T-helper 2 cell treated with Interferon-gamma antibody and Interleukin-4, amounts not matched to agents 100 ng/mL and 5 ng/mL, for 36 hours (primary cell): ENCODE results near the gene CYP19A1. TPM values are rescaled to one million over a fixed set of nuclear protein-coding genes. Genes with fewer than 3 reads are reported as not detected.
"Not testable (repeated sequence)": the region's sequence is repeated elsewhere in the genome, so short reads cannot be mapped to it uniquely, and the experiment has no call there.

Experiments used
- intact Hi-C: fragments of 100-400 bp; cut with micrococcal nuclease; formaldehyde crosslinking; loops from one replicate; pipeline ENCODE4 v1.15.1; 2023
- total RNA-seq: library from RNA; stranded (reverse); gene quantifications from 2 replicates; pipeline ENCODE4 v1.2.3, GENCODE V29; 2022

The CYP19A1 gene
- total RNA-seq, 1 donor from 2014 or later: 0.75 TPM

DNA sequence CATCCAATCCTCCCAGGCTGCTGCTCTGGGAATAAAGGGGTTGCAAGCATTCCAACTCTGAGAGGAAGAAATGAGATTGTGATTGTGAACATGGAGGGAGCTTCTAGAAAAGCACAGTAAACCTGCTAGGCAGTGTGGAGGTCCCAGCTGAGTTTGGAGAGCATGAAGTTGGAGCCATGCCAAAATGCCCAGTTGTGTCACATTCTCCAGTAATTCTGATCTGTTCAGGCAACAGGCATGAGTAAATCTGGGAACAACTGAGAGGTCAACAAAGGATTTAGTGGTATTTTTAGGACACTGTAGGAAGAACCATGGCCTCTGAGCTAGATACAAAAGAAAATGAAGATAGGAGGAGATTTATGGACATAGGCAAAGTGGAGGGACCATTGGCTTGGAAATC, 74.7 kb downstream of the CYP19A1 start:
- intact Hi-C loops: no loop called here

DNA sequence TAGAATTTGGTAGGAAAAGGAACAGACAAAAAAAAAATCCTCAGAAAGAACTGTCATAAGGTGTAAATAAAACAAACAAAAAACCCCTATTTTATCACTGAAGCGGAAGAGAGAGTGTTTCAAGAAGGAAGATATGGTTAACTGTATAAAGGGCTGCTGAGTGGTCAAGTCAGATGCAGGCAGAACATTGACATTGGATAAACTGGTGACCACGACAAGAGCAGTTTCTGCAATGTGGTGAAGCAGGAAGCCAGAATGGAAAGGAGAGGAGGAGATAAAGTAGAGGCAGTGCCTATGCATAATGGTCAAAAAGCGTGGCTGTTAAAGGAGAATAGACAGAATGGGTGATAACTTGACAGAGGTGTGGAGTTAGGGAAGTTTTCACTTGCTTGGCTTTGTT, 75.3 kb downstream of the CYP19A1 start:
- intact Hi-C loops: no loop called here

DNA sequence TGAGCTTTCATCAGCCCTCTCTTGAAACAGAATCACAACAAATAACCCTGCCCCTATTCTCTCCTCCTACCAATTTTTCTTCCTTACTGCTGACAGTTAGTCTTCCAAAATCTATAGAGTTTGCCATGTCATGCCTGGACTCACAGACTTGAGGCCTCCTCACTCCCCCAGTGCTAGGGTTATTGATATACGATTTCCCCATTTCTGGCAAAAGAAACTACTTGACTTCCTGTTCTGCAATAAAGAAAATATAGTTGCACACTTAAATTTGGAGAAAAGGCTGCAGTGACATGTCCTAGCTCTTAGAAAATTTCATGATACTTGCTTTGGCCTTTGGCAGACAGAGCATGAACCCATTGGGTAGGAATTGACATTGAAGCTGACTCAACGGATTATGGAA, 75.9 kb downstream of the CYP19A1 start:
- intact Hi-C loops: no loop called here

DNA sequence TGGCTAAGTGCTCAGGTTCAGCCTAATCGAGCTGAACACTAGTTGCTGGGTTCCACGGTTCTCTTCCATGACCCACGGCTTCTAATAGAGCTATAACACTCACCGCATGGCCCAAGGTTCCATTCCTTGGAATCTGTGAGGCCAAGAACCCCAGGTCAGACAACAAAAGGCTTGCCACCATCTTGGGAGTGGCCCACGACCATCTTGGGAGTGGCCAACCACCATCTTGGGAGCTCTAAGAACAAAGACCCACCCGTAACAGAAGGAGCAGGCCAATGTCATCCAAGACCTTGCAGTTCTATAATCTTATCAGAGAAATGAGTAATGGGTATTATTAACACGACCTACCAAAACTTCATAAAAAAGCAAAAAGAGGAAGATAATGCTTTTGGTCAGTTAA, 77.3 kb downstream of the CYP19A1 start:
- intact Hi-C loops: not testable (repeated sequence)

DNA sequence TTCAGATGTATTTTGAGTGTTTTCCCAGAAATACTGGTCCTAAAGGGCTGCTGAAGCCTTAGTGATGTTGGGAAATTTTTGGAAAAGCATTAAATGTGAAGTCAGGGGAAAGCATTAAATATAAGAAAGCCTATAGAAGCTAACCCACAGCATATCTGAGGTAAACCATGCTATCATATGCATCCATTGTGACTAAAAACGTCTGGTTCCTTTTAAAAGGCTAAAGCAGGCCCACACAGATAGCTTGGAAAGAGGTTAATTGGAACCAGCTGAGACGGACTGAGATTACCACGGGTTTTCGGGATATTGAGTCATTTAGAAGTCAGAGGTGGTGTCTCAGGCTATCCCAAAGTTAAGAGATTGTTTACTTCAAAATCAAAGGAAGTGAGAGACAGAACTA, 78.2 kb downstream of the CYP19A1 start:
- intact Hi-C loops: no loop called here

DNA sequence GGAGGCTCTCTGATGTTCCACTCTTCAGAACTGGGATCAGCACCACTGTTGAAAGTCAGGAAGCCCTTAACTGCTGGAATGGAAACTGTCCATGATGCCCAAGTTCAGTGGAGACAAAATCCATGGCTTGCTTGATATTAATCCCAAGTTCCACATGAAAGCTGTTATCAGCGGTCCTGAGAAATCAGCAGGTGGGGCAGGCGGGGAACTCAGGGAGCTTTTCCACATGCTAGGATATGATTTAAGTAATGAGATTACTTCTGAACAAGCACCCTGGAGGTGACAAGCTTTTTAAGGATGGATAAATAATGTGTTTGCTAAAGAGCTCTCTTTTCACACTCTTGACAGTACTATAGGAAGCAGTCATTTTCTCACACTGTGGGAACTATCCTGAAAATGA, 82.9 kb downstream of the CYP19A1 start:
- intact Hi-C loops: no loop called here

DNA sequence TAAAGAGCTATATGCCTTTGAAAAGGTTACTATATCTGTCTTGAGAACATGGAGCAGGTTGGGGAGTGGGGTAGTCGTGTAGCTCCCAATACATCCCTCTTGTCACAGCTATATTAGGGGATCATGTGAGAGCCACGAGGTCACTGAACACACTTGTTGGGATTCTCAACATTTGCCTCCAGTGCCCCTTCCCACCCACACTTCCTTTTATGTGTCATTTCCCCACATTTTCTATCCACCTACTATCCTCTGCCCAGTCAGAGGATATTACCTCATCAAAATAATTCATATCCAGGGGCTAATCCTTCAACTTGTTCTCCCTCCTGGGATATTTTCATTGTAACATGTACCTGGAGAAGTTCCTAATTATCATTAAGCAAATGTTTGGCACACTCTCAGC, 85.0 kb downstream of the CYP19A1 start:
- intact Hi-C loops: no loop called here

DNA sequence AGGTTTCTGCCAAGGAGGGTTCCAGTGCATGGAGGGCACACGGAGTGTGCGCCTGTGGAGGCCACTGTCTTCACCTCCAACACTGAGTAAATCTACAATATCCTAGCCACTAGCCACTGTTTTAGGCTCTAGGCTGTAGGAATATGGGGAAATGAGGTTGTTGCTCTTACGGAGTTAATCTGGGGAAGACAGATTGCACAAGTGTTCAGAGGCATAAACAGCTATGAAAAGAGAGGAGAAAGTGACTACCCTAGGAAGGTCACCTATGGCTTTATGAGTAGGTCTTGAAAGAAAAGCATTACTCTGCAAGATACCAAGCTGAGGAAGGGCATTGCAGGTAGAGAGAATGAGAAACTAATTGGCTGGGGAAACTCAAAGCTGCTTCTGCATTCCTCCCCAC, 85.7 kb downstream of the CYP19A1 start:
- intact Hi-C loops: no loop called here

DNA sequence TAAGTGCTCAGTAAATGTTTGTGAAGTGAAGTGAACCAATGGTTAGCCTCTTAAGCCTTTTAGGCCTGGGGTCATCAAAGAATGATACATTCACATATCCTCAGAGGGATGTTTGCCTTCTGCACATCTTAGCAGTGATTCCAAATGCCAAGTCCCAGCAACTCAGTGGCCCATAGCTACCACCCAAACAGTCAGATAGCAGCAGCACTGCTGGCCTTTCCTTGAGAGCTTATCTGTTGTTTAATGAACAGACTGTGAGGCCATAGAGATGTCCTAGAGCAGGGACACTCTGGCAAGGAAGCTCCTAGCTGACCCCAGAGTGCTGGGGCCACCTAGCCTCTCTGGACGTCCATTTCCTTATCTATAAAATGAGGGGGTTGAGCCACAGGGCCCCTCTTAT, 86.8 kb downstream of the CYP19A1 start:
- intact Hi-C loops: no loop called here

DNA sequence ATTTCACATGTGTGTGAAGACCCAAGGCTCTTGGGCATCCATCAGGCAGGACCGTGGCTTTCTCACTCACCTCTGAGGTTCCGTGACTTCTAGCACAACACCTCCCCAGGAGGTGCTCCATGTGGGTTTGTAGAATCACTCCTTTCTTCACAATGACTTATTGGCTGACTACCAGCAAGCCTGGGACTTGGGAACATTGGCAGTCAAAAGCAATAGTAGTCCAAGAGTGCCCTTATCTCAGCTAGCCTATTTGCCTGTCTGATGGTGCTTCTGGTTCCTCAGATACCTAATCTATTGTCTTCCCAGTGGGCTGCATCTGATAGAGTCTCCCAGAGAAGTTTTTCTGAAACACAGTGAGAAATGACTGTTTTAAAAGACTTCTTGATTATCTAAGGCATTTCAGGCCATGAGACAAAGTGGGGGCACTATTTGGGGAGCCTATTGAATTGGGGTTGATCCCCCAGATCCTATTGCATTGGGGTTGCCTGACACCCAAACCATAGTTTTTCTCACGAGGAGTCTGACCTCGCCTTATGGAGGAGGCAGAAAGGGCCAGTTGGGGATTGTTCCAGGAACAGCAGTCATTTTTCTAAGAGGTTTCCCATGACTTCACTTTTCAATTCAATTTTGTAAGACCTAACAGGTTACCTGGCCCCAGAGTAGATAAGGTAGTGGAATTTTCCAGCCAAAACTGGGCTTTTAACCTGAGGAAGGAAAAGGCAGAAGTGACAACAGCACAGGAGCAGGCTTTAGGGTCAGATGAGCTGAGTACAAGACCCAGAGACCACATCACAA, 88.0 kb downstream of the CYP19A1 start:
- intact Hi-C loops: no loop called here

DNA sequence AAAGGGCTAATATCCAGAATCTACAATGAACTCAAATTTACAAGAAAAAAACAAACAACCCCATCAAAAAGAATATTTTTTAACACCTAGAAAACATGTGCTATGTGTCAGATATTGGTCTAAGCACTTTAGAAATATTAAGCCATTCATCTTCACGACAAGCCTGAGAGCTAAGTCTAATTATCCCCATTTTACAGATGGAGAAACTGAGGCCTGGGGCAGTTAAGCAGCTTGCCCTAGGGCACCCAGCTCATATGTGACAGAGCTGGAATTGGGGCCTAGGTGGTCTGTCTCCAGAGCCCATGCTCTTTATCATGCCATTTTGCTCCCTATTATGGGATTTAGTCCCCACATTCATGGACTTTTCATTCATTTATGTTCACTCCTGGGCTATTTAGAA, 92.8 kb downstream of the CYP19A1 start:
- intact Hi-C loops: no loop called here

DNA sequence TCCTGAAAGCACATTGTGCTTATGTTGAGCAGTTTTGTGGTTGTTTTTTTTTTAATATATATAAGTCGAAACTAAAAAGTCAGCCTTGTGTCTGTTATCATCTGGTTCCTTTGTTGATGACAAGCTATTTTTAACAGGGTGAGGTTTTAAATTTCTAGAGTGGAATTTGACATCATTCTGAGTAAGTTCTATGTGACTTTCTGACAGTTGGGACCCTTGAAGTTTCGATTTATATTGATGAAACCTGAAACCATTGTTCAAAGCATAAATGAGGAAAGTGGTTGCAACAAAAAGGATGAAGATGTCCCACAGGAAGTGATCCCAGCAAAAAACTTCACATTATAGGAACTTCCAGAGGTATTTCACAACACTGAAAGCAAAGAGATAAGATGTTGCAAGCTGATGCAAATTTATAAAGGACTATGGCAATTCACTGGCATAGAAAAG, 94.0 kb downstream of the CYP19A1 start:
- intact Hi-C loops: no loop called here

DNA sequence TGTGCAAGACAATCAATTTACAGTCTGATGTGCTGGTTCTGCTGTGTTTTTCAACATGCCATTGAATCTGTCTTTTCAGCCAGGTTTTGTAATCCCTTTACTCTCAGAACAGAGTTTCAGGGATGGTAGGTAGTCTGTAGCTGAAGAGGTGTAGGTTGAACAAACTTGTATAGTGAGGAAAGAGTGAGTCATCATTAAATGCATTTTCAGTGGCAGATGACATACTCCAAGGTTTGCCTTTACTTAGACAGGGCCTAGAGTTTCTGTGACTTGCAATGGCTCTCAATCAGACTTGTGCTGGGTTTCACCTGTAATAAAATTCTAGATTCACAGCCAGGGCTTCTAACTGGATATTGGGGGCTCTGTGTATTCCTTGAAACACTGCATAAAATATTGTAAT, 94.6 kb downstream of the CYP19A1 start:
- intact Hi-C loops: no loop called here

DNA sequence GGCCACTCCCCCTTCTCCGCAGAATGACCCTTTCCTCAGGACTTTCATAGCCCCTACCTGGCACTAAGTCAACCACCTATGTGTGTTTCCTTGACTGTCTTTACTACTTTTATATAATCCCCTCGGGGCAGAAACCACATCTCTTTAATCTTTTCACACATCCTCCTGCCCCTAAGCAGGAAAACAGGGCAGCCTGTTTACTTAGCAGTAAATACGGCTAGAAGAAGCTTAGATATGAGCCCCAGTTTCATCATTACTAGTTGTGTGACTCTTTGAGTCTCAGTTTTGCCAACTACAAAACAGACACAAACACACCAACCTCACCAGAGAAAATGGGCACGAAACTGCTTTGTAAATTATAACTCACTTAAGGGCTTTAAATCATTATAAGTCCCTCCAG, 98.3 kb downstream of the CYP19A1 start:
- intact Hi-C loops: no loop called here

DNA sequence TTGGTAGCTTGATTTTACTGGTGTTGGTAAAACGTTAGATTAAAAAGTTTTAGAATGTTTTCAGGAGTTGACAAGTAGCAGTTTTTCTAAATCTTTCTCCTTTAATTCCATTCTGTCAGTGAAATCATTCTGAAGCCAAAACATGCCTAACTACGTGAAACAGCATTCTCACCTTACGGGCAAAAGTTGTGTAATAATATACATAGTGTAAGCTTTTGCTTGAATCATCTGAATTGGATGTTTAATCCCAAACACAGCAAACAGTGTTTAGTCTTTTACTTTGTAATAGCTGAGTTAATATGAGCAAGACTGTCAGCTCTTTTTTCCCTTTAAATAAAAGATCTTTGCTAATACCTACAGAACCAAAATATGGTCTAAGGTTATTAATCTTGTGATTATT, 100.6 kb downstream of the CYP19A1 start:
- intact Hi-C loops: no loop called here

DNA sequence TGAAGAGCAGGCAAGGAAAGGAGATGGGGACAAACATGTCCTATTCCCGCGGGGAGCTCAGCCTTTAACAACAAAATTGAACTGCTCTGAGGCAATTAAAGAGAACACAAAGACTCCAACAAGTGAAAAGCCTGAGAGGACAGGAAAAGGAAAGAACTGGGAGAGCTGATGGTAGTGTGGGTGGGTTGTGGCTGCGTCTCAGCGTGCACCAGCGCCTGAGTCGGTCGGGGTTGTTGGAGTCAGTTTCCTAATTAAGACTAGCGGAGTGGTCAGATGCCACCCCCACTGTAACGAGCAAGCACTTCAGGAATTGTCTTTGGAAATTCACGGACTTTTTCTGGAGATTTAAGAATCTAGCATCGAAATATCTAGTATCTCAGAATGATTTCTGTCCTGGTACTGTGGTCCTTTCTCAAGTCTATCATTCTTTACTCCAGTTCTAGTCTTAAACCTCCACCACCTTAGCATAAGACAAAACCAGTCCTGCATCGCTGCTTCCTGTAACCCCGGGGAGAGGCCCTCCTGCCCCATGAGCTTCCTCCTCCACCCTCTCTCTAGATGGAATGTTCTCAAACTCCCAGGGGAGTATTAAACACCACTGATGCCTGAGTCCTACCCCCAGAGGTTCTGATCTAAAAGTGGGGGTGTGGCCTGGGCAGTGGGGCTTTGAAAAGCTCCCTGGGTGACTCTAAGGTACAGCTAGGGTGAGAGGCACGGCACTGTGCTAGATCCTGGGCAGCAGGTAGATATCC, 104.0 kb downstream of the CYP19A1 start:
- intact Hi-C loops: loop anchor here (5.0 kb wide), 1 partner anchor 48 kb away; no protein-coding TSS in a partner anchor

DNA sequence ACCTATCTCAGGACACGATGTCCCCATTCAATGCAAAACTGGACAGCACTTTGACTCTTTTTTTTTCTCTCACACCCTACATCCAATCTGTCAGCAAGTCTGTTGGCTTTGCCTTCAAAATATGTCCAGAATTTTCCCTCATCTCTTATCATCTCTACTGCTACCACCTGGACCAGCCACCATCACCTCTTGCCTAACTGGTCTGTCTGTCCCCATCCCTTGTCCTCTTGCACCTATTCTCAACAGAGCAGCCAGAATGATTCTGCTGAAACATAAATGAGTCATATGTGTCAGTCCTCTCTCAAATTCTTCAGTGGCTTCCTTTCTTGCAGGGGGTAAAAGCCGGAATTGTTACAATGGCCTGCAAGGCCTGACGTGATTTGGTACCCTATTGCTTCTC, 105.8 kb downstream of the CYP19A1 start:
- intact Hi-C loops: loop anchor here (5.0 kb wide), 1 partner anchor 50 kb away; no protein-coding TSS in a partner anchor

DNA sequence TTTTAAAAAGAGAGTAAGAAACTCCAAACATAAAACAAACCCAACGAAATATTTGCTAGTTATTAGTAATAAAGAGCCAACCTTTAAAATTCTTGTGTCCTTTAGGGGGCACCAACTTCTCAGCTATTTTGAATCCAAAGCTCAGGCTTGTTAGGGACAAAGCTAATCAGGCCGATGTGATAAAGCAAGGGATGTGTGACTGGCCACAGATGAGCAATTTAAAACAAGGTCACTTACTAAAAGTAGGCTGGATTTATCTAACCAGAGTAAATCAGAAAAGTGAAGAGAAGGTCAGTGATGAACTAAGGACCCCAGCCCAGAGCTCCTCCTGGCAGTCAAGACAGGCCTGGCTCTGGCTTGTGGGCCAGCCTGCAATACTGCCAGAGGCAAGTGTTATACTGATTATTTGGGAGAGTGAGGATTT, 108.5 kb downstream of the CYP19A1 start:
- intact Hi-C loops: loop anchor here (5.0 to 10.0 kb wide), 2 partner anchors 52 to 65 kb away; no protein-coding TSS in a partner anchor

DNA sequence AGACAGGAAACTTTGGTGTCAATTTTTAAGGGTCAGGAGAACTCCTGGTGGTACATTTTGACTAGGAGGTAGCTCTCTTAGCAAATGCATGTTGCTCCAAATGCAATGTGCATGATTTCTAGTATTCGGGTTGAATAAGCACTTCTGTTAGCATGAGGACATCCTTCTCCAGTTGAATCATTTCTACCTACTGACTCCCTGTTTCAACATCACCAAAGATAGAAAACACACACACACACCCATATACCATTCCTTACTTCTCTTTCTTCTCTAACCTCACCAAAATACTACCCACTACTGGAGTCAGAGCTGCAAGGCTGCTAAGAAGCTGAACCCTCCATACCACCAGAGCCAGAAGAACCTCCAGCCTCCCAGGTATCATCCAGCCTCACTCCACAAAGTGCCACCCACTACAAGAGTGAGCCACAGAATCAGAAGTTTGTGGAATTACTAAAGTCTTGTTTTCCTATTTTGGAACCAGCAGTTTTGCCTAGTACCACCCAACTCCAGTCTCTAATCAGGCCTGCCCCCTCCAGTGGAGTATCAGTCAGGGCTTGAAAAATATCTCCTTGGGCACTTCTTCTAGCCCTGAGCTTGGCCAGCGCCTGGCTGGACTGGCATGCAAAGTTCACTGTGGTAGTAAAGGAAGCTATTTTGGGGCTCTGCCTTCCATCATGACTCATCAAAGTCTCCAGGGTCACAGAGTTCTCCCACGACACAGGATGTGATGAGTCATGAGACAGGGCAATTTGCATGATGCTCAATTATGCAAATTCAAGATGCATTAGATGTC, 110.3 kb downstream of the CYP19A1 start:
- intact Hi-C loops: loop anchor here (10.0 kb wide), 1 partner anchor 63 kb away; no protein-coding TSS in a partner anchor

DNA sequence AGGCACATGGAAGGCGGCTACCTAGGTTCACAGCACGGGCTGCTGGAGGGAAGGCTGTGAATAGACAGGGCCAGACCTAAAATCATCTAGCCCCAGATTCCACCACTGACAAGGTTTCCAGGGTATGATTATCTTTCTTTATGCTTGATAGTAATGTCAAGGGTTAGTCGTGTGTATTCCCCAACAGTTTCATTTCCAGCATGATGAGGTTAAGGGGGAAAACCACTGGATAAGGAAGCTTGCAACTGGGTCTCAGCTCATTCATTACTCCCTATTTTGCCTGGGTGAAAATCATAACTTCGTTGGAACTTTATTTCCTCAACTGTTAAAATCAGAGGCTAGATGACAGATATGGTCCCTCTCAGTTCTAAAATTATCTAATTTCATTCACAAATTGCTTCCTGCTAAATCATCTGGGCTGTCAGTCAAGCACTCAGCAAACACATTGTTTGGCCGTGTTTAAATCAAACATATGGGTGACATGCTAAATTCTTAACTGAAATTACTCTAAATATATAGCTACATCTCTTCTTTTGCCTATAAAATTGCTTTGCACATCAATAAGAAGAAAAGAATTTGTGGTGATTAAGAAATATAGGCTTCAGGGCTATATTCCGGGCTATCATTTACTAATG, 111.7 kb downstream of the CYP19A1 start:
- intact Hi-C loops: loop anchor here (10.0 kb wide), 1 partner anchor 62 kb away; no protein-coding TSS in a partner anchor

DNA sequence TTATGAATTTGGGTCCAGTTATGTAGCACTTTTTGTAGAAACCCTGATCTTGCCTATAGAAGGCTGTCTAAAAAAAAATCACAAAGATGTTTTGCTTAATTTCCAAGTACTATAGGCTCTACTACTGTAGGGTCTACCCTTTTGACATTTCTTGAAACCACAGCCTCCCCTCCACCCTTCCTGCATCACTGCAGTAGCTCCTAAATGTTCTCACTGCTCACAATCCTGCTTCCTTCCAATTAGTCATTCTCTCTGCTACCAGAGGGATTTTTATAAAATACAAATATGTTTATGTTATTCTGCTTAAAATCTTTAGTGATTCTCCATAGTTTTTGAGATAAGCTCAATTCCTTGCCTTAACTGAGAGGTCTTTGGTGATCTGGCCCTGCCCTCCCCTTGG, 114.0 kb downstream of the CYP19A1 start:
- intact Hi-C loops: loop anchor here (10.0 kb wide), 1 partner anchor 60 kb away; no protein-coding TSS in a partner anchor
